PFSK-1 (cell line): Measurements from ENCODE around the gene COL2A1.

Source experiments
- FOXP2 ChIP-seq: optimal IDR thresholded peaks from 2 replicates; pipeline ENCODE3; 2011; ENCODE audit warnings: borderline replicate concordance, control low read depth, inconsistent platforms; ENCODE audit not compliant: insufficient read depth; ENCODE audit errors: extremely low read length, extremely low read depth
- POLR2AphosphoS5 ChIP-seq: IDR thresholded peaks from 2 replicates; pipeline ENCODE4 v1.6.1; 2012; ENCODE audit warnings: low read depth, mild to moderate bottlenecking, control low read depth, low read length, moderate library complexity
- REST ChIP-seq, 2 experiments: IDR thresholded peaks; 2 replicates each; pipeline versions ENCODE4 v1.6.1 to v1.8.0; 2011 to 2012; ENCODE audit warnings: low read depth in 2 of 2, low read length in 2 of 2, control low read depth in 1 of 2, inconsistent platforms in 1 of 2, mild to moderate bottlenecking in 1 of 2, moderate library complexity in 1 of 2; ENCODE audit not compliant: insufficient read depth in 1 of 2
- SIN3A ChIP-seq: IDR thresholded peaks from 2 replicates; pipeline ENCODE4 v1.6.1; 2012; ENCODE audit warnings: mild to moderate bottlenecking, low read length, moderate library complexity, borderline replicate concordance; ENCODE audit not compliant: insufficient read depth
- TAF1 ChIP-seq: IDR thresholded peaks from 2 replicates; pipeline ENCODE4 v1.6.1; 2012; ENCODE audit warnings: low read length, control low read depth, borderline replicate concordance; ENCODE audit not compliant: insufficient read depth

The COL2A1 gene

GRCh38 chr12:48032597-48032996 is 28.3 kb upstream of the COL2A1 start:
- no peak for TF ChIP-seq TAF1
- TF ChIP-seq FOXP2: no peak
- no peak for TF ChIP-seq REST (IDR thresholded peaks at IDR 0.05; ENCODE audit: insufficient read depth in 1 of 2, low read depth in 2 of 2, low read length in 2 of 2)
- no peak for TF ChIP-seq POLR2AphosphoS5
- TF ChIP-seq SIN3A: no peak

- no peak for TF ChIP-seq TAF1
- no peak for TF ChIP-seq POLR2AphosphoS5
- TF ChIP-seq FOXP2: no peak
- TF ChIP-seq SIN3A: no peak
- TF ChIP-seq REST (IDR thresholded peaks at IDR 0.05; ENCODE audit: insufficient read depth in 1 of 2, low read depth in 2 of 2, low read length in 2 of 2): no peak
Measured at GRCh38 chr12:48031135-48031960, 27.1 kb upstream of the COL2A1 start.

GRCh38 chr12:48030173-48030650 is 25.9 kb upstream of the COL2A1 start:
- TF ChIP-seq SIN3A (no peak), TAF1 (no peak), FOXP2 (no peak), POLR2AphosphoS5 (no peak), REST (IDR thresholded peaks at IDR 0.05; ENCODE audit: insufficient read depth in 1 of 2, low read depth in 2 of 2, low read length in 2 of 2) (no peak)

GRCh38 chr12:48029491-48030172 is 25.4 kb upstream of the COL2A1 start:
- no peak for TF ChIP-seq REST (IDR thresholded peaks at IDR 0.05; ENCODE audit: insufficient read depth in 1 of 2, low read depth in 2 of 2, low read length in 2 of 2)
- TF ChIP-seq TAF1: no peak
- no peak for TF ChIP-seq SIN3A
- no peak for TF ChIP-seq POLR2AphosphoS5
- TF ChIP-seq FOXP2: no peak
